GM23338 (cell line): ENCODE data around the gene PDZK1IP1. TPM values are rescaled to one million over a fixed set of nuclear protein-coding genes. Genes with fewer than 3 reads are reported as not detected.

ENCODE experiments used
- ATAC-seq: fragments of 200-7000 bp; cut with Tn5 transposase; 3 replicates; pipeline ENCODE4 v1.9.1; 2020
- DNase-seq: peaks from one replicate; pipeline ENCODE4 v3.0.0-alpha.2; 2015; ENCODE audit warnings: low spot score
- H2AFZ ChIP-seq: fragments of 200-600 bp; sonication (generic); 2 replicates; pipeline ENCODE4 v1.8.0; 2016; ENCODE audit warnings: antibody characterized with exemption, mild to moderate bottlenecking, moderate library complexity
- H3F3A ChIP-seq: fragments of 200-600 bp; sonication (generic); replicated peaks from 2 replicates; pipeline ENCODE4 v1.8.0; 2017; ENCODE audit warnings: antibody characterized with exemption, mixed run types, low read depth
- H3K27ac ChIP-seq: fragments of 200-600 bp; sonication (generic); 2 replicates; pipeline ENCODE4 v1.6.1; 2016; ENCODE audit warnings: low read depth
- H3K27me3 ChIP-seq: fragments of 200-600 bp; sonication (generic); 2 replicates; pipeline ENCODE4 v1.8.0; 2016; ENCODE audit warnings: mild to moderate bottlenecking, mixed run types, moderate library complexity; ENCODE audit not compliant: insufficient read depth
- H3K36me3 ChIP-seq: fragments of 200-600 bp; sonication (generic); 2 replicates; pipeline ENCODE4 v1.8.0; 2016; ENCODE audit warnings: mild to moderate bottlenecking; ENCODE audit not compliant: insufficient read depth
- H3K4me1 ChIP-seq: fragments of 200-600 bp; sonication (generic); 2 replicates; pipeline ENCODE4 v1.8.0; 2016; ENCODE audit warnings: mild to moderate bottlenecking, moderate library complexity; ENCODE audit not compliant: insufficient read depth
- H3K4me2 ChIP-seq: fragments of 200-600 bp; sonication (generic); 2 replicates; pipeline ENCODE4 v1.7.1; 2017; ENCODE audit warnings: mixed run types
- H3K4me3 ChIP-seq: fragments of 200-600 bp; sonication (generic); 2 replicates; pipeline ENCODE4 v1.6.1; 2016; ENCODE audit warnings: mixed run types
- H3K79me2 ChIP-seq: fragments of 200-600 bp; sonication (generic); replicated peaks from 2 replicates; pipeline ENCODE4 v1.8.0; 2017; ENCODE audit warnings: mild to moderate bottlenecking; ENCODE audit not compliant: insufficient read depth
- H3K9me2 ChIP-seq: fragments of 200-600 bp; sonication (generic); 2 replicates; pipeline ENCODE4 v1.8.0; 2017; ENCODE audit not compliant: insufficient read depth
- H4K20me1 ChIP-seq: fragments of 200-600 bp; sonication (generic); replicated peaks from 2 replicates; pipeline ENCODE4 v1.8.0; 2017; ENCODE audit warnings: mild to moderate bottlenecking; ENCODE audit not compliant: insufficient read depth
- H3K27ac Mint-ChIP-seq: 2 replicates; pipeline ENCODE4 v1.8.0; 2020; ENCODE audit warnings: inconsistent platforms, mild to moderate bottlenecking, moderate library complexity, mixed read lengths
- H3K27me3 Mint-ChIP-seq: 3 replicates; pipeline ENCODE4 v1.8.0; 2022; ENCODE audit warnings: low read depth, mild to moderate bottlenecking, moderate library complexity, mixed read lengths, inconsistent platforms; ENCODE audit not compliant: insufficient read depth, poor library complexity
- H3K36me3 Mint-ChIP-seq: 3 replicates; pipeline ENCODE4 v1.8.0; 2021; ENCODE audit warnings: low read depth, mild to moderate bottlenecking, inconsistent platforms, moderate library complexity, mixed read lengths
- H3K4me1 Mint-ChIP-seq: 3 replicates; pipeline ENCODE4 v1.8.0; 2020; ENCODE audit warnings: mild to moderate bottlenecking, inconsistent platforms, mixed read lengths
- H3K4me3 Mint-ChIP-seq: 3 replicates; pipeline ENCODE4 v1.8.0; 2021; ENCODE audit warnings: moderate library complexity, mild to moderate bottlenecking, inconsistent platforms, mixed read lengths
- H3K9me3 Mint-ChIP-seq: 3 replicates; pipeline ENCODE4 v1.8.0; 2020; ENCODE audit warnings: moderate library complexity, mild to moderate bottlenecking, inconsistent platforms, mixed read lengths
- CREB1 ChIP-seq: fragments of 250-450 bp; sonication (Bioruptor Pico); IDR thresholded peaks from 2 replicates; pipeline ENCODE4 v1.5.0; 2020; ENCODE audit warnings: low read depth, mild to moderate bottlenecking, moderate library complexity
- CTCF ChIP-seq, 2 experiments: fragments of 200-600 bp in 1 of 2; sonication (generic) in 1 of 2; conservative IDR thresholded peaks; 2 replicates each; pipeline versions ENCODE4 v1.5.1 to v1.6.1; 2016 to 2017; ENCODE audit warnings: antibody characterized with exemption in 2 of 2, low read depth in 2 of 2, mild to moderate bottlenecking in 2 of 2, moderate library complexity in 1 of 2
- ETS1 ChIP-seq: IDR thresholded peaks from 2 replicates; pipeline ENCODE4 v1.6.1; 2016; ENCODE audit warnings: antibody characterized with exemption
- EZH2 ChIP-seq: fragments of 200-600 bp; sonication (generic); IDR thresholded peaks from one replicate; pipeline ENCODE4 v1.8.0; 2017; ENCODE audit warnings: antibody characterized with exemption, mild to moderate bottlenecking, low read depth; ENCODE audit not compliant: unreplicated experiment
- EZH2phosphoT487 ChIP-seq: fragments of 200-600 bp; sonication (generic); IDR thresholded peaks from one replicate; pipeline ENCODE4 v1.8.1; 2018; ENCODE audit warnings: antibody characterized with exemption; ENCODE audit not compliant: unreplicated experiment
- JUNB ChIP-seq: IDR thresholded peaks from one replicate; pipeline ENCODE4 v1.6.1; 2016; ENCODE audit warnings: antibody characterized with exemption; ENCODE audit not compliant: unreplicated experiment
- NANOG ChIP-seq: IDR thresholded peaks from 2 replicates; pipeline ENCODE4 v1.6.1; 2016; ENCODE audit warnings: antibody characterized with exemption, borderline replicate concordance
- POLR2AphosphoS5 ChIP-seq: IDR thresholded peaks from 2 replicates; pipeline ENCODE4 v1.6.1; 2016; ENCODE audit warnings: antibody characterized with exemption, low read depth
- REST ChIP-seq: IDR thresholded peaks from one replicate; pipeline ENCODE4 v1.6.1; 2018; ENCODE audit warnings: antibody characterized with exemption; ENCODE audit not compliant: unreplicated experiment
- STAT1 ChIP-seq: IDR thresholded peaks from one replicate; pipeline ENCODE4 v1.6.1; 2016; ENCODE audit warnings: antibody characterized with exemption; ENCODE audit not compliant: unreplicated experiment
- ZNF114 ChIP-seq: fragments of 250-450 bp; sonication (Bioruptor Pico); IDR thresholded peaks from 2 replicates; pipeline ENCODE4 v1.5.0; 2020; ENCODE audit warnings: mild to moderate bottlenecking, moderate library complexity
- ZNF331 ChIP-seq: fragments of 250-450 bp; sonication (Bioruptor Pico); IDR thresholded peaks from 2 replicates; pipeline ENCODE4 v1.5.0; 2020; ENCODE audit warnings: low read depth, mild to moderate bottlenecking, moderate library complexity
- ZNF462 ChIP-seq: fragments of 250-450 bp; sonication (Bioruptor Pico); IDR thresholded peaks from 2 replicates; pipeline ENCODE4 v1.5.0; 2020; ENCODE audit warnings: mild to moderate bottlenecking, moderate library complexity
- polyA plus RNA-seq: library from polyadenylated mRNA; unstranded; fragments of >200 nt; fragmentation: Nextera tagmentation; extraction: Ambion mirVana; gene quantifications from 2 replicates; pipeline ENCODE4 v1.2.1, GENCODE V29; 2016
- total RNA-seq: library from RNA; depleted of rRNA; stranded (reverse); fragments of >200 nt; shearing (Covaris generic); gene quantifications from 2 replicates; pipeline ENCODE4 v1.2.3, GENCODE V29; 2014

PDZK1IP1 gene
- total and polyA plus RNA-seq, 2 experiments from 2014 or later: not detected

GRCh38 chr1:47178654-47179016 is 11.2 kb downstream of the PDZK1IP1 start:
- Histone ChIP-seq H3F3A (no peaks in the 10 kb centered on the region), H4K20me1 (no peaks in the 10 kb centered on the region), H3K4me2 (peak overlapping the region; percentile 87), H3K36me3 (no peaks in the 10 kb centered on the region), H3K27me3 (peaks cover 15% of the 10 kb centered on the region), H3K4me1 (peaks cover 8% of the 10 kb centered on the region), H3K9me2 (no peaks in the 10 kb centered on the region), H3K4me3 (peak overlapping the region; percentile 56), H3K27ac (no peak overlapping the region), H2AFZ (peak overlapping the region; percentile 59; the same call in 1 of the 2 replicates), H3K79me2 (no peaks in the 10 kb centered on the region)
- H3K27ac Mint-ChIP-seq: peak overlapping the region; percentile 86
- peak overlapping the region; percentile 71 for H3K4me3 Mint-ChIP-seq
- no peak for DNase-seq
- peaks cover 24% of the 10 kb centered on the region for H3K27me3 Mint-ChIP-seq
- no peak for TF ChIP-seq JUNB
- TF ChIP-seq POLR2AphosphoS5: no peak
- no peak for TF ChIP-seq CTCF (conservative IDR thresholded peaks at IDR 0.05; ENCODE audit: low read depth in 2 of 2)
- no peak for TF ChIP-seq ZNF331 (CRISPR knock-in tag)
- TF ChIP-seq STAT1: no peak
- TF ChIP-seq ETS1: no peak
- TF ChIP-seq ZNF114: no peak
- no peak for TF ChIP-seq REST
- no peak for TF ChIP-seq NANOG
- no peak for TF ChIP-seq CREB1 (CRISPR knock-in tag)
- no peak for TF ChIP-seq EZH2phosphoT487
- no peak for TF ChIP-seq ZNF462 (CRISPR knock-in tag)
- no peak for TF ChIP-seq EZH2
- H3K9me3 Mint-ChIP-seq: peaks cover 5% of the 10 kb centered on the region; the same call in 1 of the 3 replicates
- peaks cover 24% of the 10 kb centered on the region for H3K4me1 Mint-ChIP-seq
- ATAC-seq: no peak
- H3K36me3 Mint-ChIP-seq: no peaks in the 10 kb centered on the region; the same call in 2 of the 3 replicates
